GM23338 (cell line): Measurements from ENCODE around the gene SETDB1. TPM values are rescaled to one million over a fixed set of nuclear protein-coding genes. Genes with fewer than 3 reads are reported as not detected.

ENCODE experiments used
- ATAC-seq: fragments of 200-7000 bp; cut with Tn5 transposase; 3 replicates; pipeline ENCODE4 v1.9.1; 2020
- DNase-seq: peaks from one replicate; pipeline ENCODE4 v3.0.0-alpha.2; 2015; ENCODE audit warnings: low spot score
- H2AFZ ChIP-seq: fragments of 200-600 bp; sonication (generic); 2 replicates; pipeline ENCODE4 v1.8.0; 2016; ENCODE audit warnings: antibody characterized with exemption, mild to moderate bottlenecking, moderate library complexity
- H3F3A ChIP-seq: fragments of 200-600 bp; sonication (generic); replicated peaks from 2 replicates; pipeline ENCODE4 v1.8.0; 2017; ENCODE audit warnings: antibody characterized with exemption, mixed run types, low read depth
- H3K27ac ChIP-seq: fragments of 200-600 bp; sonication (generic); 2 replicates; pipeline ENCODE4 v1.6.1; 2016; ENCODE audit warnings: low read depth
- H3K27me3 ChIP-seq: fragments of 200-600 bp; sonication (generic); 2 replicates; pipeline ENCODE4 v1.8.0; 2016; ENCODE audit warnings: mild to moderate bottlenecking, mixed run types, moderate library complexity; ENCODE audit not compliant: insufficient read depth
- H3K36me3 ChIP-seq: fragments of 200-600 bp; sonication (generic); 2 replicates; pipeline ENCODE4 v1.8.0; 2016; ENCODE audit warnings: mild to moderate bottlenecking; ENCODE audit not compliant: insufficient read depth
- H3K4me1 ChIP-seq: fragments of 200-600 bp; sonication (generic); 2 replicates; pipeline ENCODE4 v1.8.0; 2016; ENCODE audit warnings: mild to moderate bottlenecking, moderate library complexity; ENCODE audit not compliant: insufficient read depth
- H3K4me2 ChIP-seq: fragments of 200-600 bp; sonication (generic); 2 replicates; pipeline ENCODE4 v1.7.1; 2017; ENCODE audit warnings: mixed run types
- H3K4me3 ChIP-seq: fragments of 200-600 bp; sonication (generic); 2 replicates; pipeline ENCODE4 v1.6.1; 2016; ENCODE audit warnings: mixed run types
- H3K79me2 ChIP-seq: fragments of 200-600 bp; sonication (generic); replicated peaks from 2 replicates; pipeline ENCODE4 v1.8.0; 2017; ENCODE audit warnings: mild to moderate bottlenecking; ENCODE audit not compliant: insufficient read depth
- H3K9me2 ChIP-seq: fragments of 200-600 bp; sonication (generic); 2 replicates; pipeline ENCODE4 v1.8.0; 2017; ENCODE audit not compliant: insufficient read depth
- H4K20me1 ChIP-seq: fragments of 200-600 bp; sonication (generic); replicated peaks from 2 replicates; pipeline ENCODE4 v1.8.0; 2017; ENCODE audit warnings: mild to moderate bottlenecking; ENCODE audit not compliant: insufficient read depth
- H3K27ac Mint-ChIP-seq: 2 replicates; pipeline ENCODE4 v1.8.0; 2020; ENCODE audit warnings: inconsistent platforms, mild to moderate bottlenecking, moderate library complexity, mixed read lengths
- H3K27me3 Mint-ChIP-seq: 3 replicates; pipeline ENCODE4 v1.8.0; 2022; ENCODE audit warnings: low read depth, mild to moderate bottlenecking, moderate library complexity, mixed read lengths, inconsistent platforms; ENCODE audit not compliant: insufficient read depth, poor library complexity
- H3K36me3 Mint-ChIP-seq: 3 replicates; pipeline ENCODE4 v1.8.0; 2021; ENCODE audit warnings: low read depth, mild to moderate bottlenecking, inconsistent platforms, moderate library complexity, mixed read lengths
- H3K4me1 Mint-ChIP-seq: 3 replicates; pipeline ENCODE4 v1.8.0; 2020; ENCODE audit warnings: mild to moderate bottlenecking, inconsistent platforms, mixed read lengths
- H3K4me3 Mint-ChIP-seq: 3 replicates; pipeline ENCODE4 v1.8.0; 2021; ENCODE audit warnings: moderate library complexity, mild to moderate bottlenecking, inconsistent platforms, mixed read lengths
- H3K9me3 Mint-ChIP-seq: 3 replicates; pipeline ENCODE4 v1.8.0; 2020; ENCODE audit warnings: moderate library complexity, mild to moderate bottlenecking, inconsistent platforms, mixed read lengths
- CREB1 ChIP-seq: fragments of 250-450 bp; sonication (Bioruptor Pico); IDR thresholded peaks from 2 replicates; pipeline ENCODE4 v1.5.0; 2020; ENCODE audit warnings: low read depth, mild to moderate bottlenecking, moderate library complexity
- ETS1 ChIP-seq: IDR thresholded peaks from 2 replicates; pipeline ENCODE4 v1.6.1; 2016; ENCODE audit warnings: antibody characterized with exemption
- EZH2 ChIP-seq: fragments of 200-600 bp; sonication (generic); IDR thresholded peaks from one replicate; pipeline ENCODE4 v1.8.0; 2017; ENCODE audit warnings: antibody characterized with exemption, mild to moderate bottlenecking, low read depth; ENCODE audit not compliant: unreplicated experiment
- EZH2phosphoT487 ChIP-seq: fragments of 200-600 bp; sonication (generic); IDR thresholded peaks from one replicate; pipeline ENCODE4 v1.8.1; 2018; ENCODE audit warnings: antibody characterized with exemption; ENCODE audit not compliant: unreplicated experiment
- JUNB ChIP-seq: IDR thresholded peaks from one replicate; pipeline ENCODE4 v1.6.1; 2016; ENCODE audit warnings: antibody characterized with exemption; ENCODE audit not compliant: unreplicated experiment
- POLR2AphosphoS5 ChIP-seq: IDR thresholded peaks from 2 replicates; pipeline ENCODE4 v1.6.1; 2016; ENCODE audit warnings: antibody characterized with exemption, low read depth
- STAT1 ChIP-seq: IDR thresholded peaks from one replicate; pipeline ENCODE4 v1.6.1; 2016; ENCODE audit warnings: antibody characterized with exemption; ENCODE audit not compliant: unreplicated experiment
- ZNF331 ChIP-seq: fragments of 250-450 bp; sonication (Bioruptor Pico); IDR thresholded peaks from 2 replicates; pipeline ENCODE4 v1.5.0; 2020; ENCODE audit warnings: low read depth, mild to moderate bottlenecking, moderate library complexity
- ZNF462 ChIP-seq: fragments of 250-450 bp; sonication (Bioruptor Pico); IDR thresholded peaks from 2 replicates; pipeline ENCODE4 v1.5.0; 2020; ENCODE audit warnings: mild to moderate bottlenecking, moderate library complexity
- polyA plus RNA-seq: library from polyadenylated mRNA; unstranded; fragments of >200 nt; fragmentation: Nextera tagmentation; extraction: Ambion mirVana; gene quantifications from 2 replicates; pipeline ENCODE4 v1.2.1, GENCODE V29; 2016
- total RNA-seq: library from RNA; depleted of rRNA; stranded (reverse); fragments of >200 nt; shearing (Covaris generic); gene quantifications from 2 replicates; pipeline ENCODE4 v1.2.3, GENCODE V29; 2014
- TF ChIP-seq, protein P1 (sequence below): IDR thresholded peaks from one replicate; pipeline ENCODE4 v1.6.1; 2018; ENCODE audit warnings: antibody characterized with exemption; ENCODE audit not compliant: unreplicated experiment

The SETDB1 gene
- total and polyA plus RNA-seq, 2 experiments from 2014 or later: 16.9 to 47.4 TPM

DNA sequence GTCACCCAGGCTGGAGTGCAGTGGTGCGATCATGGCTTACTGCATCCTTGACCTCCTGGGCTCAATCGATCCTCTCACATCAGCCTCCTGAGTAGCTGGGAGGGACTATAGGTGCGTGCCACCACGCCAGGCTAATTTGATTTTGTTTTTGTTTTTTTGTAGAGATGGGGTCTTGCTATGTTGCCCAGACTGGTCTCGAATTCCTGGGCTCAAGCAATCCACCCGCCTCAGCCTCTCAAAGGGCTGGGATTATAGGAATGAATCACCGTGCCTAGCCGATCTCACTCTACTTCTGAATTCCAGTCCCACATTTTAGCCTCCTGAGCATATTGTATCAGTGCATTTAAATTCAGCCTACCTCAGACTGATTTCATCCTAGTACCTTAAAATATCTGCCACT lies 37.4 kb upstream of the SETDB1 start (continued):
- TF ChIP-seq, protein P1, sequence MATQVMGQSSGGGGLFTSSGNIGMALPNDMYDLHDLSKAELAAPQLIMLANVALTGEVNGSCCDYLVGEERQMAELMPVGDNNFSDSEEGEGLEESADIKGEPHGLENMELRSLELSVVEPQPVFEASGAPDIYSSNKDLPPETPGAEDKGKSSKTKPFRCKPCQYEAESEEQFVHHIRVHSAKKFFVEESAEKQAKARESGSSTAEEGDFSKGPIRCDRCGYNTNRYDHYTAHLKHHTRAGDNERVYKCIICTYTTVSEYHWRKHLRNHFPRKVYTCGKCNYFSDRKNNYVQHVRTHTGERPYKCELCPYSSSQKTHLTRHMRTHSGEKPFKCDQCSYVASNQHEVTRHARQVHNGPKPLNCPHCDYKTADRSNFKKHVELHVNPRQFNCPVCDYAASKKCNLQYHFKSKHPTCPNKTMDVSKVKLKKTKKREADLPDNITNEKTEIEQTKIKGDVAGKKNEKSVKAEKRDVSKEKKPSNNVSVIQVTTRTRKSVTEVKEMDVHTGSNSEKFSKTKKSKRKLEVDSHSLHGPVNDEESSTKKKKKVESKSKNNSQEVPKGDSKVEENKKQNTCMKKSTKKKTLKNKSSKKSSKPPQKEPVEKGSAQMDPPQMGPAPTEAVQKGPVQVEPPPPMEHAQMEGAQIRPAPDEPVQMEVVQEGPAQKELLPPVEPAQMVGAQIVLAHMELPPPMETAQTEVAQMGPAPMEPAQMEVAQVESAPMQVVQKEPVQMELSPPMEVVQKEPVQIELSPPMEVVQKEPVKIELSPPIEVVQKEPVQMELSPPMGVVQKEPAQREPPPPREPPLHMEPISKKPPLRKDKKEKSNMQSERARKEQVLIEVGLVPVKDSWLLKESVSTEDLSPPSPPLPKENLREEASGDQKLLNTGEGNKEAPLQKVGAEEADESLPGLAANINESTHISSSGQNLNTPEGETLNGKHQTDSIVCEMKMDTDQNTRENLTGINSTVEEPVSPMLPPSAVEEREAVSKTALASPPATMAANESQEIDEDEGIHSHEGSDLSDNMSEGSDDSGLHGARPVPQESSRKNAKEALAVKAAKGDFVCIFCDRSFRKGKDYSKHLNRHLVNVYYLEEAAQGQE: no peak

- peaks cover 2% of the 10 kb centered on the region for H3K27me3 Mint-ChIP-seq
- H3K9me3 Mint-ChIP-seq: no peaks in the 10 kb centered on the region; the same call in 2 of the 3 replicates
- TF ChIP-seq ETS1 (no peak), EZH2phosphoT487 (no peak), CREB1 (CRISPR knock-in tag) (no peak), EZH2 (no peak), JUNB (no peak), STAT1 (no peak), POLR2AphosphoS5 (no peak), ZNF462 (no peak), ZNF331 (CRISPR knock-in tag) (no peak)
- TF ChIP-seq, protein P1: no peak
These were observed 36.1 kb upstream of the SETDB1 start for GRCh38 chr1:150890033-150890416.

More at GRCh38 chr1:150890033-150890416, 36.1 kb upstream of the SETDB1 start:
- no peaks in the 10 kb centered on the region for H3K79me2 ChIP-seq
- ATAC-seq (no peak), DNase-seq (no peak)
- no peaks in the 10 kb centered on the region for H4K20me1 ChIP-seq
- no peaks in the 10 kb centered on the region for H3K36me3 ChIP-seq
- H3K27ac ChIP-seq: no peak overlapping the region
- H3K4me3 ChIP-seq: no peak overlapping the region
- 0 out of 3 replicates have a peak, but pooled peaks cover 2% of the 10 kb centered on the region for H3K4me1 Mint-ChIP-seq
- H3F3A ChIP-seq: no peaks in the 10 kb centered on the region
- no peaks in the 10 kb centered on the region for H3K27me3 ChIP-seq
- no peak overlapping the region for H3K4me3 Mint-ChIP-seq
- H3K4me2 ChIP-seq: no peak overlapping the region
- no peaks in the 10 kb centered on the region for H3K36me3 Mint-ChIP-seq
- H3K4me1 ChIP-seq: no peaks in the 10 kb centered on the region
- no peak overlapping the region for H2AFZ ChIP-seq
- no peaks in the 10 kb centered on the region for H3K9me2 ChIP-seq
- no peak overlapping the region for H3K27ac Mint-ChIP-seq
